Lung (tissue), 12 donors: ENCODE measurements around the gene SMARCD1. TPM values are rescaled to one million over a fixed set of nuclear protein-coding genes. Genes with fewer than 3 reads are reported as not detected.

Source experiments
- ATAC-seq: fragments of 200-7000 bp; cut with Tn5 transposase; one replicate; pipeline ENCODE4 v1.9.1; 2020; ENCODE audit warnings: moderate number of reproducible peaks; ENCODE audit not compliant: insufficient read depth, low FRiP score
- DNase-seq, 3 donors: peaks; one replicate each; pipeline ENCODE4 v3.0.0-alpha.2; 2013 to 2017
- H3K27ac ChIP-seq, 2 donors: one replicate each; pipeline ENCODE4 v1.5.1; 2013; ENCODE audit warnings: mild to moderate bottlenecking in 2 of 2, moderate library complexity in 2 of 2, control low read depth in 1 of 2, inconsistent platforms in 1 of 2, low read depth in 1 of 2, low read length in 1 of 2
- H3K27me3 ChIP-seq, 3 donors: one replicate each; pipeline ENCODE4 v1.5.1; 2013; ENCODE audit warnings: low read length in 2 of 3; ENCODE audit not compliant: control insufficient read depth in 3 of 3, insufficient read depth in 3 of 3
- H3K36me3 ChIP-seq, 4 donors: one replicate each; pipeline ENCODE4 v1.5.1; 2013; ENCODE audit warnings: low read length in 4 of 4, mild to moderate bottlenecking in 1 of 4, moderate library complexity in 1 of 4; ENCODE audit not compliant: control insufficient read depth in 4 of 4, insufficient read depth in 4 of 4
- H3K4me1 ChIP-seq, 5 donors: one replicate each; pipeline ENCODE4 v1.5.1; 2013; ENCODE audit warnings: low read length in 5 of 5, mild to moderate bottlenecking in 2 of 5, moderate library complexity in 1 of 5; ENCODE audit not compliant: control insufficient read depth in 5 of 5, insufficient read depth in 5 of 5
- H3K4me3 ChIP-seq: one replicate; pipeline ENCODE4 v1.5.1; 2013; ENCODE audit warnings: mild to moderate bottlenecking, control low read depth, moderate library complexity
- H3K9ac ChIP-seq, 2 donors: one replicate each; pipeline ENCODE4 v1.5.1; 2013; ENCODE audit warnings: low read length in 2 of 2, control low read depth in 1 of 2; ENCODE audit not compliant: insufficient read depth in 1 of 2
- H3K9me3 ChIP-seq, 4 donors: one replicate each; pipeline ENCODE4 v1.5.1; 2013; ENCODE audit warnings: low read length in 3 of 4, mild to moderate bottlenecking in 1 of 4, moderate library complexity in 1 of 4; ENCODE audit not compliant: control insufficient read depth in 4 of 4, insufficient read depth in 3 of 4
- CTCF ChIP-seq: IDR thresholded peaks from 2 replicates; pipeline ENCODE4 v1.5.1; 2012; ENCODE audit warnings: mild to moderate bottlenecking; ENCODE audit errors: control extremely low read depth, extremely low read depth
- WGBS, 2 donors: extraction: QIAGEN DNeasy Blood & Tissue Kit; methylation state at CpG; one replicate each; pipeline ENCODE4 v1.1.7; 2013; 5-methylcytosine and 5-hydroxymethylcytosine counted together
- polyA plus RNA-seq, 2 donors: library from polyadenylated mRNA; stranded (reverse); fragments of 200-250 nt; gene quantifications; one replicate each; pipeline ENCODE4 v1.2.1, GENCODE V29; 2013
- total RNA-seq, 2 donors: library from RNA; depleted of rRNA in 1 of 2; stranded (reverse); fragments of >200 nt in 1 of 2; gene quantifications; one replicate each; pipeline ENCODE4 v1.2.1, GENCODE V29; 2014 to 2021
- donor health status: control.
- donor health status: control.
- donor health status: Bipolar disorder and iron deficiency.
- donor health status: healthy.
- donor health status: DM: yes; HTN: yes; CAD: no.

The SMARCD1 gene
- total and polyA plus RNA-seq, 4 donors = 11.9 to 58.8 (median 41.6) TPM

GRCh38 chr12:50106907-50107306 is 21.8 kb downstream of the SMARCD1 start:
- Histone ChIP-seq H3K27ac (no peak overlapping the region), H3K27me3 (no peaks in the 10 kb centered on the region), H3K9ac (no peak overlapping the region), H3K4me3 (no peak overlapping the region), H3K4me1 (peaks cover 0 to 13% (median 0%) of the 10 kb centered on the region in 5 donors), H3K36me3 (no peaks in the 10 kb centered on the region), H3K9me3 (no peaks in the 10 kb centered on the region)
- ATAC-seq (no peak), DNase-seq (no peak)
- TF ChIP-seq CTCF = no peak
- 75% methylated on average over 3 of the region's 3 CpGs for WGBS, 2 donors

GRCh38 chr12:50107416-50108268 is 22.5 kb downstream of the SMARCD1 start:
- Histone ChIP-seq H3K36me3 (peaks cover 0 to 3% (median 0%) of the 10 kb centered on the region in 4 donors), H3K27ac (no peak overlapping the region), H3K9ac (no peak overlapping the region), H3K4me1 (peaks cover 0 to 13% (median 0%) of the 10 kb centered on the region in 5 donors), H3K9me3 (no peaks in the 10 kb centered on the region), H3K27me3 (no peaks in the 10 kb centered on the region), H3K4me3 (no peak overlapping the region)
- DNase-seq (no peak), ATAC-seq (no peak)
- no peak for TF ChIP-seq CTCF
- 95 to 97% methylated on average over 17 of the region's 17 CpGs for WGBS, 2 donors

GRCh38 chr12:50109319-50109718 is 24.2 kb downstream of the SMARCD1 start:
- H3K27me3 ChIP-seq = no peaks in the 10 kb centered on the region
- WGBS, 2 donors = 95 to 98% methylated on average over 3 of the region's 3 CpGs
- DNase-seq (no peak), ATAC-seq (no peak)
- no peaks in the 10 kb centered on the region for H3K9me3 ChIP-seq
- peak overlapping the region; percentile 73 to 88 for H3K27ac ChIP-seq
- TF ChIP-seq CTCF = no peak
- no peak overlapping the region for H3K9ac ChIP-seq
- no peak overlapping the region for H3K4me3 ChIP-seq
- H3K4me1 ChIP-seq = peaks cover 0 to 12% (median 0%) of the 10 kb centered on the region in 5 donors
- peaks cover 0 to 3% (median 0%) of the 10 kb centered on the region in 4 donors for H3K36me3 ChIP-seq
